HG02938 (cell line): Measurements from ENCODE around the gene ZNF723.
"Not testable (repeated sequence)": the region's sequence is repeated elsewhere in the genome, so short reads cannot be mapped to it uniquely, and the experiment has no call there.

Source experiments
- ATAC-seq: cut with Tn5 transposase; IDR thresholded peaks from one replicate; pipeline ENCODE4 v1.9.1; 2021; ENCODE audit warnings: mild to moderate bottlenecking, moderate library complexity; ENCODE audit not compliant: unreplicated experiment

ZNF723 gene

DNA sequence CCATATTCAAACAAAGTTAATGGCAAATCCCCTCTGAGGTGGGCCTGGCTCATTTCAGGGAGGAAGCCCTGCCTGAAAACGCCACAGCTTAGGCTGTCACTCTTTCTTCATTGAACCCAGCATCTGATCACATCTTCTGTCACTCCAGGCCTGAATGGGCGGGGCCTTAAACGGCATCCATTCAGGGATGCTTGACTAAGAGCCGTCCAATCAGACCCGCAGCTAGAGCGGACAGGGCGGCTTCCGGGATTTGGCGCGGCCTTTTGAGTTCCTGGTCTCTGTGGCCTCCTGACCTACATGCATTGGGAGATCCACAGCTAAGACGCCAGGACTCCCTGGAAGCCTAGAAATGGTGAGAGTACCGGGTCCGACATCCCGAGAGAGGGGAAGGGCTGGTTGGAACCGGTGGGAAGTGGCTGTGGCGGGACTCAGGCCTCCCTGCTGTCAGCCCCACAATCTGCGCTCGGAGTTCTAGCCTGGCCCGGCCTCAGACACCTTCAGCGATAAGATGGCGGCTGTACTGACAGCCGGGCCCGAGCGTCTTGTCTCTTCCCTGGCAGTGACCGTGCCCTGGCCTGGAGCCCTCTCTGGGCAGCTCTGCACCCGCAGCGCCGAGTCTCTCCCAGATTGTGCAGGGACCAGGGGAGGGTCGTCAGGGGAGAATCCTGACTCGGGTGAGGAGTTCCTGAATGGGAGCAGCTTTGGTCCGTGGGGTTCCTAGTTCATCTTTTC, at the start of gene ZNF723:
Gene ZNF723 (plus strand): TSS at position 261 of the 732 bp plus-strand sequence. CDS start 89 bp downstream, at position 350.
- no peak for ATAC-seq

DNA sequence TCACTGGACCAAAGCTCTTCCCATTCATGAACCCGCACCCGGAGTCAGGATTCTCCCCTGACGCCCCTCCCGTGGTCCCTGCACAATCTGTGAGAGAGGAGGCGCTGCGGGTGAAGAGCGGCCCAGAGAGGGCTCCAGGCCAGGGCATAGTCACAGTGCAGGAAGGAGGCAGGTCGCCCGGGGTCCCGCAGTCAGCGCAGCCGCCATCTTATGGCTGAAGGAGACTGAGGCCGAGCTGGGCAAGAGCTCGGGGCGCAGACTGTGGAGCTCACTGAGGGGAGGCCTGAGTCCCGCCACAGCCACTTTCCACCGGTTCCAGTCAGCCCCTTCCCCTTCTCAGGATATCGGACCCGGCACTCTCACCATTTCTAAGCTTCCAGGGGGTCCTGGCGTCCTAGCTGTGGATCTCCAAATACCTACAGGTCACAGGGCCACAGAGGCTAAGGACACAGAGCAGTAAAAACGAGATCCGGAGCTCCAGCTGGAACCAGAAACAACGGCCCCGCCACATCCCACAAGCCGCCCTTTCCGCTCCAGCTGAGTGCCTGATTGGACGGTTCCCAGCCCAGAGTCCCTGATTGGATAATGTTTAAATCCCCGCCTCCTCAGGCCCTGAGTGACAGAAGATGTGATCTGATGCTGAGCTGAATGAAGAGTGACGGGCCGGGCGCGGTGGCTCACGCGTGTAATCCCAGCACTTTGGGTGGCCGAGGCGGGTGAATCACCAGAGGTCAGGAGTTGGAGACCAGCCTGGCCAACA, 48.3 kb upstream of the ZNF723 start, which contains the start of gene ZNF99:
Gene ZNF99 (minus strand): TSS at position 501 of the 760 bp plus-strand sequence. CDS start 135 bp downstream, at position 366.
- ATAC-seq: no peak

DNA sequence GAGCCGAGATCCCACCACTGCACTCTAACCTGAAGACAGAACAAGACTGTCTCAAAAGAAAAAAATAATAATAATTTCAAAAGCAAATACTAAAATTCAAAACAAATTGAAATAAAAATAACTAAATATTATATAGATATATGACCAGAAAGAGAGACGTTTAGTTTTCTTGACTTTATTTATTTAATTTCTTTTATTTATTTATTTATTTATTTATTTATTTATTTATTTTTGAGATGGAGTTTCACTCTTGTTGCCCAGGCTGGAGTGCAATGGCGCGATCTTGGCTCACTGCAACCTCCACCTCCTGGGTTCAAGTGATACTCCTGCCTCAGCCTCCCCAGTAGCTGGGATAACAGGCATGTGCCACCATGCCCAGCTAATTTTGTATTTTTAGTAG, 39.2 kb upstream of the ZNF723 start:
- ATAC-seq: not testable (repeated sequence)

DNA sequence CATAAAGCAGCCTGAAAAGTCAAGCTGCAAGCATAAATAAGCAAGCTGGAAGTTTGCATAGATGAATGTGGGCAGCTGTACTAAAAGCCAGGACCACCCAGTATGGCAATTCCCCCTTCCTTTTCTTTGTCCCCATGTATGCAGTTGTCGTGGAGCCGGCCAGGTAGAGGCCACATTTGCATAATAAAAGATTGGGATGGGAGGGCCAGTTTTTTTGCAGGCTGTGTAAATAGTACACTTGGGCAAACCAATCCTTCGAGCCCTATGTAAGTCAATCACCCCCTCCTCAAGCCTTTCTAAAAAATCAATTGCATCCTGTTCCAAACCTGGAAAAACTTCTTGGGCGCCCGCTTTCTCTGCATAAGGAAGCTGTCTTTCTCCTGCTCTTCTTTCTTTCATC, 35.1 kb upstream of the ZNF723 start:
- ATAC-seq: no peak

DNA sequence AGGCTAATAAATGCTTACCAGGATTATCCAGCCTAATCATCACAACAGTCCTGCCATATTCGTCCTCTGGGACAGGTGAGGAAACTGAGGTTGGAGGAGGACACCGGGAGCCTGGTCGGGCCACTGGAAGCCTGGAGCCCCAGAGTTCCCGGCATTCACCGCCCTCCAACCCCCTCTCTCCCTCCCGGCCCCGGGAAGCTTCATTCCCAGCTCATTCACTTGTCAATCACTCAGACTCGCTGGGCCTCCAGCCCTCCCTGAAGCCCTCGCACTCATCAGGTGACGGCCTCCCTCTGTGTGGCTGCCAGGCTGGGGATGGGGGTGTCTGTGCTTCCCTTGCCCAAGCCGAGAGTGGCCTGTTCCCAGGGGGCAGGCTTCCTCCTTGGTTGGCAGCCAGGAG, 25.7 kb upstream of the ZNF723 start:
- no peak for ATAC-seq

DNA sequence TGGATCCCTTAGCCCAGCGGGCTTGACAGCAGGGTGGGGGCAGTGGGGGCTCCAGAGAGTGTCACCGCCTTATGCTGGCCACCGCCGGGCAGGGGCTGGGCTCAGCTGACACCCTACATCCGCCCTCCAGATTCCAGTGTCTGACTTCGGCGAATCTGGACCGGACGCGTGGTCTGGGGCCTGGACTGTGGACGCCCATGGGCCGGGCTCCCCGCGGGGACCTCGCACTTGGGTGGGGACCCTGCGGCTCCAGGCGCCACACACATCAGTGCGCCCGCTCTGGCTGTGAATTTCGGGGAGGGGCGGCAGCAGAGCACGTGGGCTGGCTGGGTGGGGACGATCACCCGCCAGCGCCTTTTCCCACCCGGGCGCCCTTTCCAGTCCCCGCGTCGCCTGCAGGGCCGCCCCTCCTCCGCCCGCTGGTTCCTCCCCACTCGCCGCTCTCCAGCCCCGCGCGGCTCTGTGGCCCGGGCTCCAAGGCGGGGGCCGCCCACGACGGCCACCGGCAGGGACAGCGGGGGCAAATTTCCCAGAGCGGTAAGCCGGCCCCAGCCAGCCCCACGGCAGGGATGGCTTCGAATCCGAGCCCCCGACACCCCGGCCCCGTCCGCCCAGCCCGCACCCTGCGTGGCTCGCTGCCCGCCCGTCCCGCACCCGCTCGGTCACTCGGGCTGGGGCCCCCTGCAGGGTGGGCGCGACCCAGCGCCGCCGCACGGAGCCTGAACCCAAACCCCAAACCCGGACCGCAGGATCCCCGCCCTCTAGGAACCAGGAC, 24.8 kb upstream of the ZNF723 start:
- ATAC-seq: no peak

DNA sequence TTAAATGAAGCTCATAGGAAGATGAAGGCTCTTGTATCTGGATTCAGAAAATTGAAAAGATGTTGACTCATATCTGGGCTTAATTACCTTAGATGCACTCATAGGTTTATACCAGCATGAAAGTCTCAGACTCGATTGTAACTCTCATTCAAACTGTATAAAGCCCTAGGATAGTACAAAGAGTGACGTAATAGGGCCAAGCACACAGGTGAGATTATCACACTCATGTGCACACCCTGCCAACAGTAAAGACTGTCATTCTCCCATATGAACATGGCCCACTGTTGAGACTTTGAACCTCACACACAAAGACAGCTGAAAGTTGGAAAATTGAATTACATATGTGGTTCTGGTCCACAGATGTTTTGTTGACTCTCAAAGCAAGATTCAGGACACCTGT, 18.0 kb upstream of the ZNF723 start:
- ATAC-seq: no peak

DNA sequence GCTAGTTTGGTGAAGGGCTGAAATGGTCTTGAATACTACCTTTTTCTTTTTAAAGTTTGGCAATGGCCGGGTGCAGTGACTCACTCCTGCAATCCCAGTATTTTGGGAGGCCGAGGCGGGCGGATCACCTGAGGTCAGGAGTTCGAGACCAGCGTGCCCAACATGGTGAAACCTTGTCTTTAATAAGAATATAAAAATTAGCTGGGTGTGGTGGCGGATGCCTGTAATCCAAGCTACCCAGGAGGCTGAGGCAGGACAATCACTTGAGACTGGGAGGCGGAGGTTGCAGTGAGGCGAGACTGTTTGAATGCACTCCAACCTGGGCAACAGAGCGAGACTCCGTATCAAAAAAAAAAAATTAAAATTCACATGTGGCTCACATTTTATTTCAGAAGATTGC, 880 bp upstream of the ZNF723 start:
- no peak for ATAC-seq

DNA sequence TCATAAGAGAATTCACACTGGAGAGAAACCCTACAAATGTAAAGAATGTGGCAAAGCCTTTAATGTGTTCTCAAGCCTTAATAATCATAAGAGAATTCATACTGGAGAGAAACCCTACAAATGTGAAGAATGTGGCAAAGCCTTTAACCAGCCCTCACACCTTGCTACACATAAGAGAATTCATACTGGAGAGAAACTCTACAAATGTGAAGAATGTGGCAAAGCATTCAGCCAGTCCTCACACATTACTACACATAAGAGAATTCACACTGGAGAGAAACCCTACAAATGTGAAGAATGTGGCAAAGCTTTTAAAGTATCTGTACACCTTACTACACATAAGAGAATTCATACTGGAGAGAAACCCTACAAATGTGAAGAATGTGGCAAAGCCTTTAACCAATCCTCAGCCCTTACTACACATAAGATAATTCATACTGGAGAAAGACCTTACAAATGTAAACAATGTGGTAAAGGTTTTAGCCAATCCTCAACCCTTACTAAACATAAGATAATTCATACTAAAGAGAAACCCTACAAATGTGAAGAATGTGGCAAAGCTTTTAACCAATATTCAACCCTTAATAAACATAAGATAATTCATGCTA, 25.7 kb downstream of the ZNF723 start:
- not testable (repeated sequence) for ATAC-seq

DNA sequence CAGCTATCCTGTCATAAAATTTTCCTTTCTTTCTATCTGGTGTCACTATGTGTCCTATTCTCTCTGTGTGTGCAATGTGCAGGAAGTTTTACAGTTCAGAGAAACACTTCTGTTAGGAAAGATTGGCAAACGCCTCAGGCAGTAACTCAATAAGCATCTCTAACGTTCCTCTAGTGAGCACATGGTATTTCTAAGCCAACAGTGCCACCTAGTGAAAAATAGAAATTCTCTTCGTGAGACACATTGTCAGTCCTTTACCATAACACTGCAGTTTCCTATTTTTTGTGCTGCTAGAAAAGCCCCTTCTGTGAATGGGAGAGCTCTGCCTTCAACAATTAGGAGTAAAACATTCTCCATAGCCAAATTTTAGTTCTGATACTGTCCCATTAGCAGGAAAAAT, 50.7 kb downstream of the ZNF723 start:
- no peak for ATAC-seq

DNA sequence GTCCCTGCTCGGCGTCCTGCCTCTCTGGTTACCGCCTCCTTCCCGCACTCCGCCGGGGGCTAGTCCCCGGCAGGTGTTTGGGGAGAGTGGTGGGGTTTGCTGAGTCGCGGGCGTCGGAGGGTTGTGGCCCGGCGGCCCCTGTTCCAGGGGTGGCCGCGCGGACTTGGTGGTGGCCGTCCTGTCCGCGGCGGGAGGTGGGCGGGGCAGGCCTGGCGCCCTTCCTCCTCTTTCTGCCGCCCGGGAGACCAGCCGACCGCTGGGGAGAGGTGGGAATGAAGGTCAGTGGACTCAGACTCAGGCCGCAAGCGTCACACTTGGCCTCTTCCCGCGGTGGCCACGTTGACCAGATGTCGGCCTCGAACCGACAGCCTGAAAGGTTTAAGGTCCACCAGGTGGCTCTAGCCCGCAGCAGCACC, 61.8 kb downstream of the ZNF723 start:
- no peak for ATAC-seq

DNA sequence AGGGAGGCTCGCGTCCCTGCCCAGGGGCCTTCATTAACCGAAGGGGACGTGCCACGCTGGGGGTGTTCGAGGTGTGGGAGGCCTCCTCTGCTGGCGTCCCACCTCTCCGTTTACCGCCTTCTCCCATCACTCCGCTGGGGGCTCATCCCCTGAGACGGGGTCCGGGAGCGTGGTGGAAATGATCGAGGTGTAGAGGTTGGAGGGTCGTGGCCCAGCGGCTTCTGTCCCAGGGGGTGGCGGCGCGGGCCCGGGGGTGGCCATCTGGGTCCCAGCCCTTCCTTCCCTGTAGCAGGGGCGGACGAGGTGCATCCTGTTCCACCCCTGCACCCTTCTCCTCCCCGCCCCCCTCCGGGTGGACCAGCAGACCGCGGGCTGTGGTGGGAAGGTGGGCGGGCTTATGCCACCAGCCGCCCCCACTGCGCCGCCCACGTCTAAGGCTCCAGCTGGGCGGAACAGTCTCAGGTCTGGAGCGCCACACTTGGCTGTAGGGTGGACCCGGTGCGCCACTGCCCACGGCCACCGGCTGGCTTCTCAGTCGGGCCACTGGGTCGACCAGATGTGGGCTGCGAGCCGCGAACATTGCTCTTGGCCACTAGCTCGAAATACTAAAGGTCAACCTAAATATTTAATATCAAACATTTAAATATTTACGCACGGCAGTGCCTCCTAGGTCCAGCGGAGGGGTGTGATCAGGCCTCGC, 69.5 kb downstream of the ZNF723 start:
- ATAC-seq: no peak
